Forelimb muscle (tissue), 1 donor: Measurements from ENCODE around the gene ITPRIPL1. TPM values are rescaled to one million over a fixed set of nuclear protein-coding genes. Genes with fewer than 3 reads are reported as not detected.

Experiments
- DNase-seq: peaks from one replicate; pipeline ENCODE4 v3.0.0-alpha.2; 2013; ENCODE audit warnings: low read depth
- polyA plus RNA-seq: library from polyadenylated mRNA; unstranded; fragments of 120-200 nt; gene quantifications from one replicate; pipeline ENCODE4 v1.2.1, GENCODE V29; 2013; ENCODE audit not compliant: insufficient read length

Gene ITPRIPL1
- polyA plus RNA-seq, 1 donor = 3.0 TPM

- no peak for DNase-seq
These were observed 4.1 kb upstream of the ITPRIPL1 start for GRCh38 chr2:96320728-96321622.

- no peak for DNase-seq
These were observed 1.3 kb upstream of the ITPRIPL1 start for GRCh38 chr2:96323849-96324248.

- no peak for DNase-seq
These were observed 436 bp upstream of the ITPRIPL1 start for GRCh38 chr2:96324721-96325040.

GRCh38 chr2:96325884-96326255 is 753 bp downstream of the ITPRIPL1 start:
- DNase-seq = no peak

- DNase-seq = no peak
These were observed 1.4 kb downstream of the ITPRIPL1 start for GRCh38 chr2:96326564-96326963.

GRCh38 chr2:96326990-96327820 is 2.1 kb downstream of the ITPRIPL1 start:
- no peak for DNase-seq

GRCh38 chr2:96329456-96329855 is 4.3 kb downstream of the ITPRIPL1 start:
- DNase-seq = no peak

- no peak for DNase-seq
These were observed 4.8 kb downstream of the ITPRIPL1 start for GRCh38 chr2:96329874-96330273.

GRCh38 chr2:96330407-96330806 is 5.3 kb downstream of the ITPRIPL1 start:
- no peak for DNase-seq

- no peak for DNase-seq
These were observed 8.6 kb downstream of the ITPRIPL1 start for GRCh38 chr2:96333708-96334107.

- no peak for DNase-seq
These were observed 11.1 kb downstream of the ITPRIPL1 start for GRCh38 chr2:96336104-96336775.

- no peak for DNase-seq
These were observed 11.8 kb downstream of the ITPRIPL1 start for GRCh38 chr2:96336873-96337272.

GRCh38 chr2:96340493-96341414 is 15.6 kb downstream of the ITPRIPL1 start:
- no peak for DNase-seq

GRCh38 chr2:96341641-96342040 is 16.5 kb downstream of the ITPRIPL1 start:
- no peak for DNase-seq

- no peak for DNase-seq
These were observed 17.0 kb downstream of the ITPRIPL1 start for GRCh38 chr2:96342085-96342484.

- no peak for DNase-seq
These were observed 18.9 kb downstream of the ITPRIPL1 start for GRCh38 chr2:96344011-96344410.

- DNase-seq = no peak
These were observed 20.3 kb downstream of the ITPRIPL1 start for GRCh38 chr2:96345438-96345837.

- no peak for DNase-seq
These were observed 20.8 kb downstream of the ITPRIPL1 start for GRCh38 chr2:96345868-96346462.

GRCh38 chr2:96347395-96347794 is 22.3 kb downstream of the ITPRIPL1 start:
- DNase-seq = no peak

GRCh38 chr2:96353032-96353561 is 28.0 kb downstream of the ITPRIPL1 start:
- no peak for DNase-seq
